MM.1S (cell line): ENCODE data around the gene STRC.
"Not testable (repeated sequence)": the region's sequence is repeated elsewhere in the genome, so short reads cannot be mapped to it uniquely, and the experiment has no call there.

Experiments used
- DNase-seq: peaks from one replicate; pipeline ENCODE4 v3.0.0-alpha.2; 2015
- H2AFZ ChIP-seq: fragments of 300-600 bp; sonication (generic); 2 replicates; pipeline ENCODE4 v1.6.0; 2016; ENCODE audit warnings: antibody characterized with exemption, low read length
- H3F3A ChIP-seq: fragments of 300-600 bp; sonication (generic); 2 replicates; pipeline ENCODE4 v1.6.1; 2016; ENCODE audit warnings: mild to moderate bottlenecking, antibody characterized with exemption, low read length, moderate library complexity, mixed read lengths; ENCODE audit not compliant: insufficient read depth
- H3K27ac ChIP-seq: fragments of 300-600 bp; sonication (generic); 2 replicates; pipeline ENCODE4 v1.5.1; 2016; ENCODE audit warnings: mild to moderate bottlenecking, low read length
- H3K27me3 ChIP-seq: fragments of 300-600 bp; sonication (generic); replicated peaks from 2 replicates; pipeline ENCODE4 v1.6.0; 2016; ENCODE audit warnings: low read length; ENCODE audit not compliant: insufficient read depth
- H3K36me3 ChIP-seq: fragments of 300-600 bp; sonication (generic); replicated peaks from 2 replicates; pipeline ENCODE4 v1.6.1; 2016; ENCODE audit warnings: mild to moderate bottlenecking, low read length, mixed read lengths; ENCODE audit not compliant: insufficient read depth
- H3K4me1 ChIP-seq: fragments of 300-600 bp; sonication (generic); 2 replicates; pipeline ENCODE4 v1.6.1; 2016; ENCODE audit warnings: low read length, mixed read lengths
- H3K4me2 ChIP-seq: fragments of 300-600 bp; sonication (generic); 2 replicates; pipeline ENCODE4 v1.6.0; 2016; ENCODE audit warnings: low read depth, low read length
- H3K4me3 ChIP-seq: fragments of 300-600 bp; sonication (generic); 2 replicates; pipeline ENCODE4 v1.5.1; 2016; ENCODE audit warnings: low read length, mixed read lengths
- H3K79me2 ChIP-seq: fragments of 300-600 bp; sonication (generic); 2 replicates; pipeline ENCODE4 v1.6.1; 2016; ENCODE audit warnings: mixed run types, low read length, mixed read lengths
- H3K9ac ChIP-seq: fragments of 300-600 bp; sonication (generic); 2 replicates; pipeline ENCODE4 v1.6.1; 2016; ENCODE audit warnings: low read length, mixed read lengths
- H3K9me2 ChIP-seq: fragments of 300-600 bp; sonication (generic); replicated peaks from 2 replicates; pipeline ENCODE4 v1.6.1; 2016; ENCODE audit warnings: mild to moderate bottlenecking, low read length, mixed read lengths; ENCODE audit not compliant: insufficient read depth
- H3K9me3 ChIP-seq: fragments of 300-600 bp; sonication (generic); replicated peaks from 2 replicates; pipeline ENCODE4 v1.6.1; 2016; ENCODE audit warnings: mild to moderate bottlenecking, low read length, mixed read lengths; ENCODE audit not compliant: insufficient read depth
- H4K20me1 ChIP-seq: fragments of 300-600 bp; sonication (generic); 2 replicates; pipeline ENCODE4 v1.6.1; 2016; ENCODE audit warnings: mild to moderate bottlenecking, low read length, moderate library complexity, mixed read lengths; ENCODE audit not compliant: insufficient read depth
- CTCF ChIP-seq: fragments of 300-600 bp; sonication (generic); IDR thresholded peaks from 2 replicates; pipeline ENCODE4 v1.5.1; 2016; ENCODE audit warnings: antibody characterized with exemption, low read length, mixed read lengths
- EZH2 ChIP-seq: fragments of 300-600 bp; sonication (generic); optimal IDR thresholded peaks from 2 replicates; pipeline ENCODE3; 2017; ENCODE audit warnings: low read depth, mild to moderate bottlenecking, antibody characterized with exemption, low read length, mixed read lengths
- EZH2phosphoT487 ChIP-seq: fragments of 300-600 bp; sonication (generic); IDR thresholded peaks from 2 replicates; pipeline ENCODE4 v1.6.1; 2018; ENCODE audit warnings: antibody characterized with exemption, low read length

STRC gene

GRCh38 chr15:43563793-43564192 is 54.8 kb downstream of the STRC start:
- H3K27ac ChIP-seq, DNase-seq, H4K20me1 ChIP-seq, H3K9me3 ChIP-seq, H3F3A ChIP-seq, H3K4me3 ChIP-seq, H2AFZ ChIP-seq, H3K9me2 ChIP-seq, H3K36me3 ChIP-seq, H3K4me1 ChIP-seq, H3K27me3 ChIP-seq, H3K9ac ChIP-seq, H3K79me2 ChIP-seq, H3K4me2 ChIP-seq: not testable (repeated sequence)

GRCh38 chr15:43562753-43563152 is 55.8 kb downstream of the STRC start:
- H3K79me2 ChIP-seq, H3K27me3 ChIP-seq, H3F3A ChIP-seq, DNase-seq, H3K4me1 ChIP-seq, H3K27ac ChIP-seq, H3K4me2 ChIP-seq, H2AFZ ChIP-seq, H3K36me3 ChIP-seq, H4K20me1 ChIP-seq, H3K4me3 ChIP-seq, H3K9me3 ChIP-seq, H3K9ac ChIP-seq, H3K9me2 ChIP-seq: not testable (repeated sequence)

GRCh38 chr15:43552986-43553385 is 65.6 kb downstream of the STRC start:
- Histone ChIP-seq H3K4me3 (no peak overlapping the region), H3K9me3 (no peaks in the 10 kb centered on the region), H3F3A (no peaks in the 10 kb centered on the region), H3K9me2 (no peaks in the 10 kb centered on the region), H2AFZ (no peak overlapping the region), H3K79me2 (no peaks in the 10 kb centered on the region), H3K36me3 (no peaks in the 10 kb centered on the region), H4K20me1 (no peaks in the 10 kb centered on the region), H3K4me2 (no peak overlapping the region), H3K4me1 (no peaks in the 10 kb centered on the region), H3K9ac (no peak overlapping the region), H3K27ac (no peak overlapping the region), H3K27me3 (no peaks in the 10 kb centered on the region)
- no peak for TF ChIP-seq CTCF
- no peak for DNase-seq

GRCh38 chr15:43552256-43552655 is 66.3 kb downstream of the STRC start:
- TF ChIP-seq EZH2phosphoT487 (no peak), CTCF (no peak), EZH2 (no peak)

More at GRCh38 chr15:43552256-43552655, 66.3 kb downstream of the STRC start:
- Histone ChIP-seq H3K27me3 (no peaks in the 10 kb centered on the region), H3K4me1 (no peaks in the 10 kb centered on the region), H3K9ac (no peak overlapping the region), H3K79me2 (no peaks in the 10 kb centered on the region), H3K36me3 (no peaks in the 10 kb centered on the region), H2AFZ (no peak overlapping the region), H3K9me3 (no peaks in the 10 kb centered on the region), H3K4me2 (no peak overlapping the region), H3K4me3 (no peak overlapping the region), H4K20me1 (no peaks in the 10 kb centered on the region), H3F3A (no peaks in the 10 kb centered on the region), H3K9me2 (no peaks in the 10 kb centered on the region), H3K27ac (no peak overlapping the region)
- DNase-seq: no peak
